Colonic mucosa (tissue), 4 donors: Measurements from ENCODE around the gene CDK6. TPM values are rescaled to one million over a fixed set of nuclear protein-coding genes. Genes with fewer than 3 reads are reported as not detected.

Source experiments
- DNase-seq: peaks from one replicate; pipeline ENCODE4 v3.0.0-alpha.2; 2020
- H3K27ac ChIP-seq: fragments of 200-600 bp; one replicate; pipeline ENCODE4 v1.8.0; 2021
- H3K27me3 ChIP-seq: fragments of 200-600 bp; one replicate; pipeline ENCODE4 v1.8.0; 2021
- H3K36me3 ChIP-seq: fragments of 200-600 bp; one replicate; pipeline ENCODE4 v1.8.0; 2021
- H3K4me1 ChIP-seq: fragments of 200-600 bp; one replicate; pipeline ENCODE4 v1.8.0; 2021; ENCODE audit warnings: mild to moderate bottlenecking
- H3K4me3 ChIP-seq: fragments of 200-600 bp; one replicate; pipeline ENCODE4 v1.8.0; 2021
- H3K9ac ChIP-seq, 2 donors: one replicate each; pipeline ENCODE4 v1.7.0; 2013; ENCODE audit warnings: control low read depth in 2 of 2, low read depth in 2 of 2, low read length in 2 of 2
- H3K9me3 ChIP-seq: fragments of 200-600 bp; one replicate; pipeline ENCODE4 v1.8.0; 2021
- CTCF ChIP-seq: fragments of 200-600 bp; IDR thresholded peaks from one replicate; pipeline ENCODE4 v1.8.0; 2022; ENCODE audit warnings: antibody characterized with exemption, mild to moderate bottlenecking
- intact Hi-C: fragments of 100-400 bp; cut with DNase I; formaldehyde crosslinking; loops from one replicate; pipeline ENCODE4 v1.14.1; 2022
- total RNA-seq, 2 donors: library from RNA; stranded (reverse); fragmentation: NEBNext Ultra II Directional in 1 of 2; extraction: Animal tissue kit (Norgen Biotek cat#: 25700) in 1 of 2; gene quantifications; one replicate each; pipeline ENCODE4 v1.2.1, GENCODE V29; 2021
- donor health status: healthy.
- donor health status: DM: no; HTN: no; CAD: no.
- donor health status: DM: no; HTN: no; CAD: no.

CDK6 gene
- total RNA-seq, 2 donors from 2014 or later: 37.1 to 55.4 TPM

- DNase-seq: no peak
- no peak for TF ChIP-seq CTCF
- H3K9me3 ChIP-seq: no peaks in the 10 kb centered on the region
- no peaks in the 10 kb centered on the region for H3K27me3 ChIP-seq
- no peak overlapping the region for H3K27ac ChIP-seq
- no peak overlapping the region for H3K4me3 ChIP-seq
- no peaks in the 10 kb centered on the region for H3K4me1 ChIP-seq
- intact Hi-C loops: no loop called here
- peaks cover 6% of the 10 kb centered on the region for H3K36me3 ChIP-seq
- no peak overlapping the region for H3K9ac ChIP-seq
Observed at GRCh38 chr7:92576296-92576695, 260.1 kb downstream of the CDK6 start.

- Histone ChIP-seq H3K4me3 (no peak overlapping the region), H3K27ac (no peak overlapping the region), H3K27me3 (no peaks in the 10 kb centered on the region), H3K9ac (no peak overlapping the region), H3K9me3 (no peaks in the 10 kb centered on the region), H3K36me3 (no peaks in the 10 kb centered on the region), H3K4me1 (no peaks in the 10 kb centered on the region)
- intact Hi-C loops: no loop called here
- no peak for TF ChIP-seq CTCF
- DNase-seq: no peak
Observed at GRCh38 chr7:92569137-92569536, 267.2 kb downstream of the CDK6 start.

GRCh38 chr7:92567460-92567859 lies 268.9 kb downstream of the CDK6 start:
- TF ChIP-seq CTCF: no peak
- H3K36me3 ChIP-seq: no peaks in the 10 kb centered on the region
- intact Hi-C loops: no loop called here
- no peaks in the 10 kb centered on the region for H3K9me3 ChIP-seq
- no peak for DNase-seq
- no peak overlapping the region for H3K4me3 ChIP-seq
- no peaks in the 10 kb centered on the region for H3K4me1 ChIP-seq
- H3K27me3 ChIP-seq: no peaks in the 10 kb centered on the region
- H3K9ac ChIP-seq: no peak overlapping the region
- no peak overlapping the region for H3K27ac ChIP-seq

- H3K27me3 ChIP-seq: no peaks in the 10 kb centered on the region
- H3K9me3 ChIP-seq: no peaks in the 10 kb centered on the region
- intact Hi-C loops: no loop called here
- no peaks in the 10 kb centered on the region for H3K4me1 ChIP-seq
- DNase-seq: no peak
- no peak overlapping the region for H3K27ac ChIP-seq
- no peak overlapping the region for H3K9ac ChIP-seq
- no peak for TF ChIP-seq CTCF
- H3K4me3 ChIP-seq: no peak overlapping the region
- no peaks in the 10 kb centered on the region for H3K36me3 ChIP-seq
Observed at GRCh38 chr7:92563345-92563744, 273.0 kb downstream of the CDK6 start.

- Histone ChIP-seq H3K4me3 (no peak overlapping the region), H3K4me1 (no peaks in the 10 kb centered on the region), H3K36me3 (no peaks in the 10 kb centered on the region), H3K27ac (no peak overlapping the region), H3K27me3 (no peaks in the 10 kb centered on the region), H3K9me3 (no peaks in the 10 kb centered on the region), H3K9ac (no peak overlapping the region)
- no peak for TF ChIP-seq CTCF
- intact Hi-C loops: no loop called here
- no peak for DNase-seq
Observed at GRCh38 chr7:92560602-92561001, 275.8 kb downstream of the CDK6 start.
